GM19467 (cell line): ENCODE data around the gene PTMA.
"Not testable (repeated sequence)": the region's sequence is repeated elsewhere in the genome, so short reads cannot be mapped to it uniquely, and the experiment has no call there.

Experiments used
- ATAC-seq: cut with Tn5 transposase; IDR thresholded peaks from one replicate; pipeline ENCODE4 v1.9.1; 2021; ENCODE audit warnings: mild to moderate bottlenecking, moderate library complexity; ENCODE audit not compliant: unreplicated experiment

PTMA gene

DNA sequence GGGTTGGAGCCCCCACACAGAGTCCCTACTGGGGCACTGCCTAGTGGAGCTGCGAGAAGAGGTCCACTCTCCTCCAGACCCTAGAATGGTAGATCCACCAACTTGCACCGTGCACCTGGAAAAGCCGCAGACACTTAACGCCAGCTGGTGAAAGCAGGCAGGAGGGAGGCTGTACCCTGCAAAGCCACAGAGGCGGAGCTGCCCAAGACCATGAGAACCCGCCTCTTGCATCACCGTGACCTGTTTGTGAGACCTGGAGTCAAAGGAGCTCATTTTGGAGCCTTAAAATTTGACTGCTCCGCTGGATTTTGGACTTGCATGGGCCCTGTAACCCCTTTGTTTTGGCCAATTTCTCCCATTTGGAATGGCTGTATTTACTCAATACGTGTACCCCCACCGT, 40.7 kb downstream of the PTMA start:
- ATAC-seq = not testable (repeated sequence)

GRCh38 chr2:231751042-231751815, 42.9 kb downstream of the PTMA start:
- no peak for ATAC-seq

DNA sequence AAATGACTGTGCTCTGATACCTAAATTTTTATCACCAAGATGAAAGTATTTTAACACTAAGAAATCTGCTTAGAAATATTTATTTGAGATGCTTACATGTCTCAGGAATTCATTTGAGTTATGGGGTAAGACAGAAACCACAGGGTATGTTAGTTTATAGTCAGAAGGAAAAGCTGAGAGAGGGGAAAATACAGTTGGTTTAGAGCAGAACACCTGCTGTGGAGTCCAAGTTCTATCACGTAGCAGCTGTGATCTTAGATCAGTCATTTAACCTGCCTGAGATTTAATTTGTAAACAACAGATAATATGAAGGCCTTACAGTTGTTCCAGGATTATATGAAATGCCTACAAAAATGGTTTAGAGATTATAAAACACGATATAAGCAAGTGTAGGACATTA, 43.7 kb downstream of the PTMA start:
- ATAC-seq = no peak

DNA sequence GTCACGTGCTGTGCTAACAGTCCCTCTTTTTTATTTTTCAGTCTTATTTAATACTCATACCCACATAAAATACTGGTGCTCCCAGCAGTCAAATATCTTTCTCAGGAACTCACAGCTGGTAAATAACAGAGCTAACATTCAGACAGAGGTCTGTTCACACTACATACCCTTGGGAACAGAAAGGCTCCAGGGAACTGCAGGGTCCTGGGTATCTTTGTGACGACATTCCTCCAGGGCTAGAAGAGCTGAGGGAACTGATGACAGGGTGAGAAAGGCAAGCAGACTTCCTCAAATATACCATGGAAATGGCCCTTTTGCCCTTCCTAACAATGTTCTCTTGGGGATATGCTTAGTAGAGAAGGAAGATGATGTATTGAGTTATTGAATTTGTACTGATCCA, 53.4 kb downstream of the PTMA start:
- no peak for ATAC-seq
